GM23248 (cell line): ENCODE measurements around the gene PCMT1.

Source experiments
- EZH2 ChIP-seq: fragments of 200-600 bp; sonication (generic); IDR thresholded peaks from 2 replicates; pipeline ENCODE4 v1.6.1; 2018; ENCODE audit warnings: antibody characterized with exemption, mild to moderate bottlenecking; ENCODE audit not compliant: insufficient read depth, poor library complexity, severe bottlenecking
- EZH2phosphoT487 ChIP-seq: fragments of 200-600 bp; sonication (generic); IDR thresholded peaks from 2 replicates; pipeline ENCODE4 v1.6.1; 2018; ENCODE audit warnings: antibody characterized with exemption, moderate library complexity, mild to moderate bottlenecking, low read depth; ENCODE audit not compliant: insufficient read depth

GRCh38 chr6:149834513-149835481 lies 85.3 kb downstream of the PCMT1 start:
- TF ChIP-seq EZH2phosphoT487 (no peak), EZH2 (no peak)
